Upper lobe of left lung (tissue), 6 donors: ENCODE data around the gene TEX10. TPM values are rescaled to one million over a fixed set of nuclear protein-coding genes. Genes with fewer than 3 reads are reported as not detected.

Experiments used
- ATAC-seq, 2 donors: fragments of 200-7000 bp; cut with Tn5 transposase; one replicate each; pipeline ENCODE4 v1.9.1; 2022; ENCODE audit warnings: mild to moderate bottlenecking in 2 of 2, moderate library complexity in 2 of 2; ENCODE audit not compliant: low FRiP score in 2 of 2
- DNase-seq, 2 donors: peaks; one replicate each; pipeline ENCODE4 v3.0.0-alpha.2; 2019 to 2020
- H3K27ac ChIP-seq, 4 donors: fragments of 200-600 bp; sonication (generic); one replicate each; pipeline ENCODE4 v1.5.1; 2016 to 2019
- H3K27me3 ChIP-seq, 4 donors: fragments of 200-600 bp; sonication (generic); one replicate each; pipeline ENCODE4 v1.5.1; 2017 to 2019
- H3K36me3 ChIP-seq, 4 donors: fragments of 200-600 bp; sonication (generic); one replicate each; pipeline ENCODE4 v1.5.1; 2016 to 2019
- H3K4me1 ChIP-seq, 4 donors: fragments of 200-600 bp; sonication (generic); one replicate each; pipeline ENCODE4 v1.5.1; 2018 to 2019
- H3K4me3 ChIP-seq, 4 donors: fragments of 200-600 bp; sonication (generic); one replicate each; pipeline ENCODE4 v1.5.1; 2017 to 2019; ENCODE audit warnings: mild to moderate bottlenecking in 2 of 4, moderate library complexity in 1 of 4
- H3K9me3 ChIP-seq, 4 donors: fragments of 200-600 bp; sonication (generic); one replicate each; pipeline ENCODE4 v1.5.1; 2018 to 2019
- CTCF ChIP-seq, 6 experiments: fragments of 450-650 bp in 4 of 6; fragments of 200-600 bp in 2 of 6; sonication (generic) in 2 of 6; IDR thresholded peaks; one replicate each; pipeline ENCODE4 v1.5.1; 2016 to 2019; ENCODE audit warnings: antibody characterized with exemption in 6 of 6
- EP300 ChIP-seq, 4 donors: sonication (generic); formaldehyde crosslinking; IDR thresholded peaks; one replicate each; pipeline ENCODE4 v1.5.1; 2017; ENCODE audit warnings: antibody characterized with exemption in 4 of 4, control low read depth in 2 of 4
- POLR2A ChIP-seq, 4 donors: fragments of 450-650 bp; IDR thresholded peaks; one replicate each; pipeline ENCODE4 v1.5.1; 2016 to 2017; ENCODE audit warnings: antibody characterized with exemption in 4 of 4, mild to moderate bottlenecking in 2 of 4
- POLR2AphosphoS5 ChIP-seq, 2 donors: sonication (generic); formaldehyde crosslinking; IDR thresholded peaks; one replicate each; pipeline ENCODE4 v1.5.1; 2017; ENCODE audit warnings: antibody characterized with exemption in 2 of 2
- WGBS, 2 donors: methylation state at CpG; one replicate each; pipeline ENCODE4 v1.1.5; 2017 to 2018; 5-methylcytosine and 5-hydroxymethylcytosine counted together
- total RNA-seq, 6 donors: library from RNA; depleted of rRNA in 4 of 6; stranded (reverse); fragments of >200 nt in 4 of 6; gene quantifications; one replicate each; pipeline versions ENCODE4 v1.1.0 to v1.2.1, GENCODE V29; 2016 to 2021
- donor health status: DM: no; HTN: no; CAD: no; lungs with moderate emphysema.
- donor health status: DM: no; HTN: yes; CAD: no; lungs with severe emphysema.

Gene TEX10
- total RNA-seq, 6 donors from 2014 or later: 6.2 to 17.3 (median 13.0) TPM

GRCh38 chr9:100357501-100357900 is 4.8 kb upstream of the TEX10 start:
- no peaks in the 10 kb centered on the region for H3K4me1 ChIP-seq
- no peaks in the 10 kb centered on the region for H3K9me3 ChIP-seq
- H3K36me3 ChIP-seq: no peaks in the 10 kb centered on the region
- H3K4me3 ChIP-seq: no peak overlapping the region
- no peaks in the 10 kb centered on the region for H3K27me3 ChIP-seq
- 26 to 27% methylated on average over 1 of the region's 1 CpG for WGBS, 2 donors
- DNase-seq: no peak
- no peak overlapping the region for H3K27ac ChIP-seq
- ATAC-seq: no peak
- TF ChIP-seq POLR2AphosphoS5 (IDR thresholded peaks at IDR 0.05) (no peak), CTCF (IDR thresholded peaks at IDR 0.05) (no peak), EP300 (IDR thresholded peaks at IDR 0.05) (no peak), POLR2A (IDR thresholded peaks at IDR 0.05) (no peak)

GRCh38 chr9:100355561-100355960 is 2.8 kb upstream of the TEX10 start:
- Histone ChIP-seq H3K27ac (no peak overlapping the region), H3K4me3 (no peak overlapping the region), H3K36me3 (no peaks in the 10 kb centered on the region), H3K4me1 (peaks cover 9 to 13% (median 10%) of the 10 kb centered on the region in 4 donors), H3K9me3 (no peaks in the 10 kb centered on the region), H3K27me3 (no peaks in the 10 kb centered on the region)
- DNase-seq: no peak
- WGBS, 2 donors: 73 to 88% methylated on average over 2 of the region's 2 CpGs
- no peak for ATAC-seq
- no peak for TF ChIP-seq EP300 (IDR thresholded peaks at IDR 0.05)
- no peak for TF ChIP-seq POLR2AphosphoS5 (IDR thresholded peaks at IDR 0.05)
- TF ChIP-seq POLR2A (IDR thresholded peaks at IDR 0.05): no peak
- TF ChIP-seq CTCF (IDR thresholded peaks at IDR 0.05): no peak

DNA sequence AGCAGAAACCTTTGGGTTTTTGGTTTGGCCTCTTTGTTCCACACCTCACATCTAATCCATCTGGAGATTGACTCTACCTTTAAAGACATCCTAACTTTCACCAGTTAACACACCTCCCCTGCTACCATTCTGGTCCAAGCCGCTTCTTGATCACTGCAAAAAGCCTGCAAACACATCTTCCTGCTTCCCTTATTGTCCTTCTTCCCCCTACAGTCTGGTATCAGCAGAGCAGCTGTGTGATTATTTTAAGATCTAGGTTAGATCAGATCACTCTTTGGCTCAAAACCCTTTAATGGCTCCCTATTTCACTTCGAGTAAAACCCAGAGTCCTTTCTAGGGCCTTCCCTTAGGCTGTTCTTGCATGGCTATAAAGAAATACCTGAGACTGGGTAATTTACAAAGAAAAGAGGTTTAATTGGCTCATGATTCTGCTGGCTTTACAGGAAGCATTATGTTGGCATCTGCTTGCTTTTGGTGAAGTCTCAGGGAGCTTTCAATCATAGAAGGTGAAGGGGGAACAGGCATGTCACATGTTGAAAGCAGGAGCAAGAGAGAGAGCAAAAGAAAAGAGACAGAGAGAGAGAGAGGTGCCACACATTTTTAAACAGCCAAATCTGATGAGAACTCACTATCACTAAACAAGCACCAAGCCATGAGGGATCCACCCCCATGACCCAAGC is 1.5 kb upstream of the TEX10 start:
- no peaks in the 10 kb centered on the region for H3K36me3 ChIP-seq
- no peak overlapping the region for H3K27ac ChIP-seq
- DNase-seq: no peak
- H3K9me3 ChIP-seq: no peaks in the 10 kb centered on the region
- TF ChIP-seq POLR2AphosphoS5 (IDR thresholded peaks at IDR 0.05): no peak
- no peak for TF ChIP-seq EP300 (IDR thresholded peaks at IDR 0.05)
- no peak for TF ChIP-seq CTCF (IDR thresholded peaks at IDR 0.05)
- no peak for TF ChIP-seq POLR2A (IDR thresholded peaks at IDR 0.05)
- H3K27me3 ChIP-seq: no peaks in the 10 kb centered on the region
- peaks cover 9 to 14% (median 10%) of the 10 kb centered on the region in 4 donors for H3K4me1 ChIP-seq
- ATAC-seq: no peak
- H3K4me3 ChIP-seq: no peak overlapping the region
- 95 to 96% methylated on average over 2 of the region's 2 CpGs for whole genome bisulfite sequencing, 2 donors

GRCh38 chr9:100352201-100352726 is 478 bp downstream of the TEX10 start:
- ATAC-seq: peak; percentile 50 to 74
- peaks cover 9 to 17% (median 10%) of the 10 kb centered on the region in 4 donors for H3K4me1 ChIP-seq
- TF ChIP-seq EP300 (IDR thresholded peaks at IDR 0.05) (no peak), CTCF (IDR thresholded peaks at IDR 0.05) (no peak), POLR2AphosphoS5 (IDR thresholded peaks at IDR 0.05) (no peak), POLR2A (IDR thresholded peaks at IDR 0.05) (no peak)
- H3K9me3 ChIP-seq: no peaks in the 10 kb centered on the region
- DNase-seq: peak in 1 of 2 donors; percentile 24
- H3K36me3 ChIP-seq: no peaks in the 10 kb centered on the region
- H3K4me3 ChIP-seq: peak overlapping the region; percentile 58 to 98 (median 82)
- WGBS, 2 donors: 0 to 1% methylated on average over 5 to 17 of the region's 43 CpGs
- H3K27me3 ChIP-seq: no peaks in the 10 kb centered on the region
- peak overlapping the region; percentile 82 to 88 (median 86) for H3K27ac ChIP-seq
